ENCODE data around the gene AKAP3. TPM values are rescaled to one million over a fixed set of nuclear protein-coding genes. Genes with fewer than 3 reads are reported as not detected.

AKAP3 gene
- total and polyA plus RNA-seq, 2 experiments from 2014 or later = 5.0 to 20.8 TPM

- TF ChIP-seq, protein P1, sequence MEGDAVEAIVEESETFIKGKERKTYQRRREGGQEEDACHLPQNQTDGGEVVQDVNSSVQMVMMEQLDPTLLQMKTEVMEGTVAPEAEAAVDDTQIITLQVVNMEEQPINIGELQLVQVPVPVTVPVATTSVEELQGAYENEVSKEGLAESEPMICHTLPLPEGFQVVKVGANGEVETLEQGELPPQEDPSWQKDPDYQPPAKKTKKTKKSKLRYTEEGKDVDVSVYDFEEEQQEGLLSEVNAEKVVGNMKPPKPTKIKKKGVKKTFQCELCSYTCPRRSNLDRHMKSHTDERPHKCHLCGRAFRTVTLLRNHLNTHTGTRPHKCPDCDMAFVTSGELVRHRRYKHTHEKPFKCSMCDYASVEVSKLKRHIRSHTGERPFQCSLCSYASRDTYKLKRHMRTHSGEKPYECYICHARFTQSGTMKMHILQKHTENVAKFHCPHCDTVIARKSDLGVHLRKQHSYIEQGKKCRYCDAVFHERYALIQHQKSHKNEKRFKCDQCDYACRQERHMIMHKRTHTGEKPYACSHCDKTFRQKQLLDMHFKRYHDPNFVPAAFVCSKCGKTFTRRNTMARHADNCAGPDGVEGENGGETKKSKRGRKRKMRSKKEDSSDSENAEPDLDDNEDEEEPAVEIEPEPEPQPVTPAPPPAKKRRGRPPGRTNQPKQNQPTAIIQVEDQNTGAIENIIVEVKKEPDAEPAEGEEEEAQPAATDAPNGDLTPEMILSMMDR (IDR thresholded peaks at IDR 0.05; ENCODE audit: low read depth, low read length) = no peak
- DNase-seq (ENCODE audit: low read depth in 1 of 2, low spot score in 1 of 2) = no peak
These were observed 82.4 kb downstream of the AKAP3 start for GRCh38 chr12:4566474-4566873.

More at GRCh38 chr12:4566474-4566873, 82.4 kb downstream of the AKAP3 start:
- H3K4me3 ChIP-seq = no peak overlapping the region
- H3K27me3 ChIP-seq = peaks cover 8% of the 10 kb centered on the region
- H3K27ac ChIP-seq = no peak overlapping the region
- H3K4me1 ChIP-seq (ENCODE audit: low read depth) = no peaks in the 10 kb centered on the region
- no peaks in the 10 kb centered on the region for H3K36me3 ChIP-seq
- no peaks in the 10 kb centered on the region for H3K9me3 ChIP-seq (ENCODE audit: low read depth)

Other genes with a start within 250 kb of the AKAP3 start
- not detected in 2 replicates for gene FGF6, start 203.2 kb downstream of the AKAP3 start, total RNA-seq
- not detected in 2 replicates for gene FGF6, start 203.2 kb downstream of the AKAP3 start, polyA plus RNA-seq
- 7.5 and 17.1 TPM in 2 replicates for gene RAD51AP1, start 110.2 kb downstream of the AKAP3 start, total RNA-seq
- gene RAD51AP1, start 110.2 kb downstream of the AKAP3 start, polyA plus RNA-seq = 9.9 and 27.0 TPM in 2 replicates
- 65.1 and 108 TPM in 2 replicates for gene DYRK4, start 86.8 kb downstream of the AKAP3 start, total RNA-seq
- gene DYRK4, start 86.8 kb downstream of the AKAP3 start, polyA plus RNA-seq = 86.9 and 90.4 TPM in 2 replicates
- 46.7 and 71.3 TPM in 2 replicates for gene NDUFA9, start 63 bp upstream of the AKAP3 start, total RNA-seq
- gene NDUFA9, start 63 bp upstream of the AKAP3 start, polyA plus RNA-seq = 148 and 219 TPM in 2 replicates
- 2.7 and 8.1 TPM in 2 replicates for gene GALNT8, start 71.3 kb upstream of the AKAP3 start, total RNA-seq
- 4.2 and 5.5 TPM in 2 replicates for gene GALNT8, start 71.3 kb upstream of the AKAP3 start, polyA plus RNA-seq